ENCODE measurements around the gene PLAA.

DNA sequence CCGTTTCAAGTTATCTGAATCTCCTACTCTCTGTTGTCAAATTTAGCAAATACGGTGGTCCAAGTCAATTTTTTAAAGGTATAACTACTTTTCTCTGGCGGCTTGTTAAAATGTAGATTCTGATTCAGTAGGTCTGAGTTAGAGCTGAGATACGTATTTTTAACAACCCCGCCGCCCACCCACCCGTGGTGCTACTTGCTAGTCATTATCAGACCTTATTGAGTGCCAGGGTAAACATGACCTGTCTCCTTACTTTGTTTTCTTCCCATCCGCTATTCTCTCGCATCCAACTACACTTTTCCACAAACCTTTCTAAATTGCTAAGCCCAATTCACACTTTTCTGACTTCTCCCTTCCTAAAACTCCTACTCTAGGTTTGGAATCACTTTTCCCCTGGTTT, 694 bp upstream of the PLAA start:
- TF ChIP-seq, protein P1, sequence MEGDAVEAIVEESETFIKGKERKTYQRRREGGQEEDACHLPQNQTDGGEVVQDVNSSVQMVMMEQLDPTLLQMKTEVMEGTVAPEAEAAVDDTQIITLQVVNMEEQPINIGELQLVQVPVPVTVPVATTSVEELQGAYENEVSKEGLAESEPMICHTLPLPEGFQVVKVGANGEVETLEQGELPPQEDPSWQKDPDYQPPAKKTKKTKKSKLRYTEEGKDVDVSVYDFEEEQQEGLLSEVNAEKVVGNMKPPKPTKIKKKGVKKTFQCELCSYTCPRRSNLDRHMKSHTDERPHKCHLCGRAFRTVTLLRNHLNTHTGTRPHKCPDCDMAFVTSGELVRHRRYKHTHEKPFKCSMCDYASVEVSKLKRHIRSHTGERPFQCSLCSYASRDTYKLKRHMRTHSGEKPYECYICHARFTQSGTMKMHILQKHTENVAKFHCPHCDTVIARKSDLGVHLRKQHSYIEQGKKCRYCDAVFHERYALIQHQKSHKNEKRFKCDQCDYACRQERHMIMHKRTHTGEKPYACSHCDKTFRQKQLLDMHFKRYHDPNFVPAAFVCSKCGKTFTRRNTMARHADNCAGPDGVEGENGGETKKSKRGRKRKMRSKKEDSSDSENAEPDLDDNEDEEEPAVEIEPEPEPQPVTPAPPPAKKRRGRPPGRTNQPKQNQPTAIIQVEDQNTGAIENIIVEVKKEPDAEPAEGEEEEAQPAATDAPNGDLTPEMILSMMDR (IDR thresholded peaks at IDR 0.05; ENCODE audit: poor library complexity), result no peak
- TF ChIP-seq EZH2phosphoT487 (IDR thresholded peaks at IDR 0.05; ENCODE audit: low read depth, severe bottlenecking, unreplicated experiment), result no peak
